EL (cell line): Measurements from ENCODE around the gene CALR3.
"Not testable (repeated sequence)": the region's sequence is repeated elsewhere in the genome, so short reads cannot be mapped to it uniquely, and the experiment has no call there.

Experiments
- DNase-seq: peaks from one replicate; pipeline ENCODE4 v3.0.0-alpha.2; 2016

CALR3 gene

DNA sequence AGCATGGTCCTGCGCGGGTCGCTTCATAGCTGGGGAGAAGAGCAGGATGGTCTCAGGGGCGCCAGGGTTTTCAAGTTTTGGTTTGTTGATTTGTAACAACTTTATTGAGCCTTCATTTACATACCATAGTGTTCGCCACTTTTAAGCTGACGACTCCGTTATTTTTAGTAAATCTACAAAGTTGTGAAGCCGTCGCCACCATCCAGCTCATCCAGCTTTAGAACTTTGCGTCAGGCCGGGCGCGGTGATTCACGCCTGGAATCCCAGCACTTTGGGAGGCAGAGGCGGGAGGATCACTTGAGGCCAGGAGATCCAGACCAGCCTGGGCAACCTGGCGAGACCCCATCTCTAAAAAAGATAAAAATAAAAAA, 631 bp upstream of the CALR3 start:
- peak; percentile 71 for DNase-seq

DNA sequence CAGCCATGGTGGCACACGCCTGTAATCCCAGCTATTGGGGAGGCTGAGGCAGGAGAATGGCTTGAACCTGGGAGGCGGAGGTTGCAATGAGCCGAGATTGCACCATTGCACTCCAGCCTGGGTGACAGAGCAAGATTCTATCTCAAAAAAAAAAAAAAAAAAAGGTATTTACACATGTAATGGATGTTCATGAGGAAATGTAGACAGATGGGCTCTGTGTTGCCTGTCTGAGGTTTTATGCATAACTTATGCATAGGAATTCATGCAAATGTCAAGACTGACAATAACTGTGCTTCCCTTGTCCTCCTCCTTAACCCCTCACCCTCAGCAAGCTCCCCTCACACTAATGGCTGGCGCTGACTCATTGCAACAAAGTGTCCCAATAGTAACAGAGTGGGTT, 9.5 kb downstream of the CALR3 start:
- DNase-seq: not testable (repeated sequence)

DNA sequence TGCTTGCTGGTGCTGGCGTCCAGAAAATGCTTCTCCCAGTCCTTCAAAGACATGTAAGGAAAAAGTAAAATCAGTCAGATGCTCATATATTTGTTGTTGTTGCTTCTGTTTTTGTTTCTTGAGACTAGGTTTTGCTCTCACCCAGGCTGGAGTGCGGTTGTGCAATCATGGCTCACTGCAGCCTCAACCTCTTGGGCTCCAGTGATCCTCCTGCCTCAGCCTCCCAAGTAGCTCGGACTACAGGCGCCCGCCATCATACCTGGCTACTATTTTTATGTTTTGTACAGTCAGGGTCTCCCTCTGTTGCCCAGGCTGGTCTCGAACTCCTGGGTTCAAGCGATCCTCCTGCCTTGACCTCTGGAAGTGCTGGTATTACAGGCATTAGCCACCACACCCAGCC, 13.2 kb downstream of the CALR3 start:
- DNase-seq: no peak

DNA sequence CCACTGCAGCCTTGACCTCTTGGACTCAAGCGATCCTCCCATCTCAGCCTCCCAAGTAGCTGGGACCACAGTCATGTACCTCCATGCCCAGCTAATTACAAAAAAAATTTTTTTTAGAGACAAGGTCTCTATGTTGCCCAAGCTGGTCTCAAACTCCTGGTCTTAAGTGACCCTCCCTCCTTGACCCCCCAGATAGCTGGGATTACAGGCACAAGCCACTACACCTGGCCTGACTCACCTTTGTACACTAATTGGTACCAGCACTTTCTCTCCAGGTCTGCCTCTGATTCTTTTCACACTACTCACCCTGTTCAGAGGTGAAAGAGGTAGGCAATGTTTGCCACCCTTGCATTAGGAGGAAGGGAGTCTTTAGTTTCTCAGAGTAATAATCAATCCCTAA, 18.7 kb downstream of the CALR3 start:
- no peak for DNase-seq

DNA sequence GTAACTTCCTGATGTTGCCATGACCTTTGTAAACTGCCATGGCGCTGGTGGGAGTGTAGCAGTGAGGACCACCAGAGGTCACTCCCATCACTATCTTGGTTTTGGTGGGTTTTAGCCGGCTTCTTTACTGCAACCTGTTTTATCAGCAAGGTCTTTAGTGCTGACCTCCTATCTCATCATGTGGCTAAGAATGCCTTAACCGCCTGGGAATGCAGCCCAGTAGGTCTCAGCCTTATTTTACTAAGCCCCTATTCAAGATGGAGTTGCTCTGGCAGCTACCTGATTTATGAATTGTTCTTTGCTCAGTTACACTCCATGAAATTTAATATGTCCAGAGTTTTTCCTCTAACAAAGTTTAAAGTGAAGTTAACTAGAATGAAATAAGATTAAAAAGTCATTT, 19.6 kb downstream of the CALR3 start:
- no peak for DNase-seq

DNA sequence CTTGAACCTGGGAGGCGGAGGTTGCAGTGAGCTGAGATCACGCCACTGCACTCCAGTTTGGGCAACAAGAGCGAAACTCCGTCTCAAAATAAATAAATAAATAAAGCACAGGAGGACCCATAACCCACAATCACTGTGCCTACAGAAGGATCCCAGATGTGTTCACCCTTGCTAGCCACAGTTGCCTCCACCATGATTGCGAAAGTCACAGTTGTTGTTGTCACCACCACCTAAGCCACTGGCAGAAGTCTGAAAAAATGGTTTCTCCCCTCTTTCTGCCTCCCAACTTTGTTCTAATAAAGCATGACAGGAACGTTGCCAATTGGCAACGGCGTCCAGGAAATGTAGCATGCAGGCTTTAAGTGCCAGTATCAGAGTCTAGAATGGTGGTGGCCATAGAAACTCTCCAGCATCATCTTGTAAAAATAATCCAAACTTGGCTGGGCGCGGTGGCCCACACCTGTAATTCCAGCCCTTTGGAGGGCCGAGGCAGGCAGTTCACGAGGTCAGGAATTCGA, 22.0 kb downstream of the CALR3 start:
- DNase-seq: no peak

DNA sequence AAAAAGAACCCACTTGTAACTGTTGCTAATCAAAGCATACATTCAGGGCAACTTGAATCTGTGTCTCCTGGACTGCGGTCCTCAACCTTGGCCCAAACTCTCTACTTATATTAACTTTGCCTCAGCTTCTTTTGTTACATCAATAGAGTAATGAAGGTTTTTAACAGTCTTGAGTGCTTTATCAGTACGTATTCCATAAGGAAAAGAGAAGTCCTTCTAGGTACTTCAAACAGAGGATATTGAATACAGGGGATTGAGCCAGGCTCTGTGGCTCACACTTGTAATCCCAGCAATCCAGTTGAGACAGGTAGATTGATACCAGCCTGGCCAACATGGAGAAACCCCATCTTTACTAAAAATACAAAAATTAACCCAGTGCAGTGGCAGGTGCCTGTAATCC, 23.0 kb downstream of the CALR3 start:
- DNase-seq: no peak

DNA sequence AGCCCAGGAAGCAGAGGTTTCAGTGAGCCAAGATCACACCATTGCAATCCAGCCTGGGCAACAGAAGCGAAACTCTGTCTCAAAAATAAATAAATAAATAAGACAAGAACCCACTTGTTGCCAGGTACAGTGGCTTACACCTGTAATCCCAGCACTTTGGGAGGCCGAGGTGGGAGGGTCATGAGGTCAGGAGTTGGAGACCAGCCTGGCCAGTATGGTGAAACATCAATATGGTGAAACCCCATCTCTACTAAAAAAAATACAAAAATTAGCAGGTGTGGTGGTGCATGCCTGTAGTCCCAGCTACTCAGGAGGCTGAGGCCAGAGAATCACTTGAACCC, 23.4 kb downstream of the CALR3 start:
- DNase-seq: not testable (repeated sequence)

DNA sequence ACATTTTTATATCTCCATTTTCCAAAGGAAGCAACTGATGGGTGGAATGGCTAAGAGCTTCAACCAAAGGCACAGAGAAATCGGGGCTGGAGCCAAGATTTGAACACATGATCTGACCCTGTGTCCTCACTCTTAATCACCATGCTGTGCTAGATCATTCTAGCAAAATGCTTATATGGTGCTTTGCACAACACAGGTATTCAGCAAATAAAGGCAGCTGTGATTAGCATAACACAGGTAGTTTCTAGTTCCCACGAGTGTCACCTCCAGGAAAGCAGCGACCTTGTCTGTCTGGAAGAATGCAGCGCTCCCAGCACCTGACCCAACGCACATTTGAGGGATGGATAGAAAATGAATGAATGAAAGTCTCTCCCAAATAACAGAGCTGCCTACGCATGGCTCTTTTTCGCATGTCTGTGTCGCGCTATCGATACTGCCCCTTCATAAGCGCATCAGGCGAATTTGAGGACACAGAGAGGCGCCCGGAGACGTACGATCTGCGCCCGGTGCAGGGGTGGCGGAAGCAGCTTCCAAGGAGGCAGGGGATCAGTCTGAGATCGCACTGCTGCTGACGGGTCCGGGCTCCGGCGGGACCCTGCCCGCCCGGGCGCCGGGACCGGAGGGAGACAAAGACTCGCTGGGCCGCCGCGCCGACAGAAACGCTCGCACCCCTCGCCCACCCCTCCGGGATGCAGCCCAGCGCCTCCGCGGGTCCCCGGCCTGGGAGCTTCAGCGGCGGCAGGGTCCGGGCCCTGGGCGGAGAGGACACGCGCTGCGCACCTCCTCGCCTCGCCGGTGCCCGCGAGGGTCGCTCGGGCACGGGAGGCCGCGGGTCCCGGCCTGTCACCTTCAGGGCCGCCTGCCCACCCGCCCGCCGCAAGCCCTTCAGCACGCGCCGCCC, 24.8 kb downstream of the CALR3 start:
- peak; percentile 34 for DNase-seq

DNA sequence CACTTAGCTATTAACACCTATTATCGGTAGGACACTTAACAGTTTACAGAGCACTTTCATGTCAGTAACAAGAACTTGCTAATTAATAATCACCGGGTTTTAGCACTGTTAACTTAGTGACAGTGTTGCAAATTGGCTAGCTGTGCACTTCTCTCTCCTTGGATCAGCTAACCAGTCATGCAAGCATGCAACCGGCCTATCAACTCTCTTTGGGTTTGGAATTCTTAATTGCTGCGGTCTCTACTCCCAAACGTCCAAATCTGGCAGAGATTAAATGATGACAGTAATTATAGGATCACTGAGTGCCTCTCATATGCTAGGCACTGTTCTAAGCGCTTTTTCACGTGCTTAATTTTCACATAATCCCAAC, 25.4 kb downstream of the CALR3 start:
- peak; percentile 12 for DNase-seq

DNA sequence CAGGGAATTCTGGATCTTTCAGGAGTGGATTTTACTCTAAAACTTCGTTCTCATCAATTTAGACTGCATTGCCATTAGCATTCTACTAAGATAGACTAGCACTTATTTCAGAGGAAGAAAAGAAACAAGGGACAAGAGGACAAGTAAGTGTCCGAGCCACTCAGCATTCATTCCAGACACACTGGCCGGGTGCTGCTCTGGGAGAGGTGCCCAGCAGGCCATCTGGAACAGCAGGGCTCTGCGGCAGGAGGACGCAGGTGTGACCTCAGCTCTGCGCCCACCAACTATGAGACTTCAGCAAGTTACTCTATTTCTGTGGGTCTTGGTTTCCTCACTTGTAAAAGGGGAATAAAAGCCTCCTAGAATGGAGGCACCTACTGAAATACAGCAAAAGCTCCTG, 28.4 kb downstream of the CALR3 start:
- no peak for DNase-seq

DNA sequence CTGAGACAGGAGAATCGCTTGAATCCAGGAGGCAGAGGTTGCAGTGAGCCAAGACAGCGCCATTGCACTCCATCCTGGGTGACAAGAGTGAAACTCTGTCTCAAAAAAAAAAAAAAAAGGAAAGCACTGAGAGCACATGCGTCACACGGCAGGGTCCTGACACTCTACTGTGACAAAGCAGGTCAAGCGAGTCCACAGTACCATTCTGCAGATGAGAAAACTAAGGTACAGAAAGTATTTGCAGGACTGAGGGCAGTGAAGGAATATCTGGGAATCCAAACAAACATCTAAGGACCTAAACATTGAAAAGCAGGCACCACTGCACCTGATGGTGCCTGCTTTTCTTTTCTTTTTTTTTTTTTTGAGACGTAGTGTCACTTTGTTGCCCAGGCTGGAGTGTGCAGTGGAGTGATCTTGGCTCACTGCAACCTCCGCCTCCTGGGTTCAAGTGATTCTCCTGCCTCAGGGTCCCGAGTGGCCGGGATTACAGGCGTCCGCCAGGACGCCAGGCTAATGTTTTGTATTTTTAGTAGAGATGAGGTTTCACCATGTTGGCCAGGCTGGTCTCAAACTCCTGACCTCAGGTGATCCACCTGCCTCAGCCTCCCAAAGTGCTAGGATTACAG, 29.1 kb downstream of the CALR3 start:
- DNase-seq: not testable (repeated sequence)

DNA sequence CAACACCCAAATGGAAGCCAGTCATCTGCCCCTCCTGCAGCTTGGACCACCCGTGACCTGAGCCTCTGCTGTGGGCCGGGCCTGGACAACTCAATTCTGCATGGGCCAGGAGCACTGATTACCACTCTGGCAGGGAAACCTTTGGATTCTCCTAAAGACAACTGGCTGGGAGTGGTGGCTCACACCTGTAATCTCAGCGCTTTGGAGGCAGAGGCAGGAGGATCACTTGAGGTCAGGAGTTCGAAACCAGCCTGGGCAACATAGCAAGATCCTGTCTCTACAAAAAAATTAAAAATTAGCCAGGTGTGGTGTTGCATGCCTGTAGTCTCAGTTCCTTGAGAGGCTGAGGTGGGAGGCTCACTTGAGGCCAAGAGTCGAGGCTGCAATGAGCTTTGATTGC, 30.7 kb downstream of the CALR3 start:
- no peak for DNase-seq

DNA sequence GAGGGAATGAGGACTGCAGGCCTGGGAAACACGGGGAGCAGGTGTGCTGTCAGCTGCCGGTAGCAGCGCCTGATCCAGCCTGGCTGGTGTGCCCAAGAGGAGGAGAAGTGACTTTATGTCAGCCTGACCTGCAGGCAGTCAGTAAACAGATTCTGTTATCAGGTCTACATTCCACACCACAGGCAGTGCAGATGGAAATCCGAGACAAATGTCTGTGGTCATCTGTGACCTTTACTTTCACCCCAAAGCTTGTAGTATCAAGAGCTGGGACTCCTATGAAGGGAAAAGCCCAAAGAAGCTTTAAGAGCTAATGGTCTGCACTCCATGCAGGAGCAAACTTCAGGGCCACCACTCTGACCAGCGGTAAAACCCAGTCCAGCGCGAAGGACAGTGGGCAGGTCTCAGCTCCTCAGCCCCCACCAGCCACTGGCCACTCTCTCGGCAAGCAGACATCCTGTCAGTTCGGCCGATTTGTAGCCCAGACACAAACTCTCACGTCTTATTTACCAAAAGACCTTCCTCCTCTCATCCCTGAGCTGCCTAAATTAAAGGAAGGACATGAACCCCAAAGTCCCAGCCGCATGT, 31.9 kb downstream of the CALR3 start:
- DNase-seq: peak; percentile 45

DNA sequence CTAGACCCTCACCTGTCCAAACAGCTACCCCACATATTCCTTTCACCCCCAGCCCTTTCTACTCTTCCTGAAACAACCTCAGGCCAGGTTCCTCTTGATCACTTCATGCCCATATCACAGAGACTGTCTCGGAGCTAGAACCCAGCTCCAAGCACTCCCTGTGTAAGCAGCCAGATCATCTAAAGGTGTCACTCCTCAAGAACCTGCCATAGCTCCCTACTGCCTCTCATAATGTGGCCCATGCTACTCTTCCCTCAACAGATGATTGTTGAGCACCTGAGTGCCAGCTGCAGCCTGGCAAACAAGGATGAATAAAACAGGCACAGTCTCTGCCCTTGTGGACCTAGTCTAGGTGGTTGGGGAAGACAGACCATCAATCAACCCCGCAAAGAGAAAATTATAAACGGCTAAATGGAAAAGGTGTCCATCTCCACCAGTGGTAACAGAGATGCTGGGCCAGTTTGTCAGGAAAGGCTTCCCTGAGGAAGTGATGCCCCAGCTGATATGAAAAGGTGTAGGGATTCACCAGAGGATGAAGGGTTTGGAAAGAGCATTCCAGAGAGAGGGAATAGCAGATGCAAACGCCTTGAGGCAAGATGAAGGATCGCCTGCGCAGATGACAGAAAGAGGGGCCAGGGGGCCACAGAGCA, 32.5 kb downstream of the CALR3 start:
- no peak for DNase-seq

DNA sequence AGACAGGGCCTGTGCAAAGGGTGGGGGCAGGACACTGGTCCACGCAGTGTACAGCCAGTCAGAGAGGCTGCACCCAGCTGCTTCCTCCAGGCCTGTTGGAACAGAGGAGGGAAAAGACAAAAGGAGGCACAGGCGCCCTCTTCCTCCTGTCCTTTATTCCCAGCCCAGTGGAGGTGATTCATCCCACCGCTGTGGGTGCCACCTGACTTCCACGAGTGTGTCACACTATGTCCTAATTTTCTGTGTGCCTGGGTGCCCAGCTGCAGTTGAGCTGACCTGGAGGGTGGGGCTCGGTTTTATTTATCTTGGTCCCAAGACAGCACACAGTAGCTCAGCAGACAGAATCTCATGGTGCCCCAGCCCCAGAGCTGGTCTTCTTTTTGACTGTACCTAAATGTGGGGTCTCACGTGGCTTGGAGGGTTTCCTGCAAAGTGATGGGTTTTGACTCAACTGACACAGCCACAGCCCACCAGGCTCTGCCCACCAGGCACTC, 33.2 kb downstream of the CALR3 start:
- peak; percentile 21 for DNase-seq

DNA sequence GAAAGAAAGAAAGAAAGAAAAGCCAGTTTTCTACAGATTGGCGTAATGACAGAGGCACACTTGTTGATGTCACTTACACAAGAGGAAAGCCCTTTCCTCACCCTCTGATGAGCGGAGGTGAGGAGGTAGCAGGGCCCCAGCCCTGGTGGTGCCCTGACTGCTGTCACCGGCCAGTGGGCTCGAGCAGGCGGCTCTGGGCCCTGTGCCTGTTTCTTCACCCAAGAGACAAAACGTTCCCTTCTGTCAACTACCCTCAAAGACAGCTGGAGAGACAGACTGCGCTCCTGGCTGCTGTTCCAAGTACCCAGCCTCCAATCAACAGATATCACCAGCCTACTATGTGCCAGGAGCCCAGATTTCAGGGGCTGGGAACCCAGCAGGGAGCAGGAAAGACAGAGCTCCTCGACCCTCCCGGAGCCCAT, 34.3 kb downstream of the CALR3 start:
- no peak for DNase-seq

DNA sequence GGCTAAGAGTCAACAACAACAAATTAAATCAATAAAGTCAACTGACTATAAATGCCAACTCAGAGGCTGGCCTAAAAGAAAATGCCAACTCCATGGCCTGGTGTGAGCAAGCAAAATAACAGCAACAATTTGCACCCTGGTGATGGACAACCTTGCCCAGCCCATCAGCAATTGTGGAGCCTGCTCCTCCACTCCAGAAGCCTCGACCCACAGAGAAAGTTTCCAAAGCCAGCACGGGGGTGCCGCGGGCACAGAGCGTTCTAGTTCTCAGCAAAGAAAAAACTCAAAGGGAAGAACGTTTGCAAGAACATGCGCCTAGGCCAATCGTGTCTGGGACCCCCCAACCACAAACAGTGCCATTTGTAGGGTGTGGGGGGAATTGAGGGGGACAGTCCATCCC, 35.5 kb downstream of the CALR3 start:
- no peak for DNase-seq

DNA sequence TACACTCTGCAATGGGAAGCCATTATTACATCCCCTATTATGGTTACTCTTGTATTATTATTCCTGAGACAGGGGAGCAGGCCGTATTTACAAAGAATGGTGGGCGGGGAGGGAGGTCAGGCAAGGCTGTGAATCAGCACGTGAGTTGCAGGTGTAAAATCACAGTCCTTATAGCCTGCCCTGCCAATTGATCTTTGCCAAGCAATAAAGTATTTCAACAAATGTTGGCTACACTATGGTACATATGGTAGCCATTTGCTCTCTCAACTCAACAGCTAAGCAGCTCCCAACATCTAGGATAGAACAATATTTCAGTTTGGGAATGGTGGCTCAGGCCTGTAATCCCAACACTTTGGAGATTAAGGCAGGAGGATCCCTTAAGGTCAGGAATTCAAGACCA, 36.3 kb downstream of the CALR3 start:
- no peak for DNase-seq

DNA sequence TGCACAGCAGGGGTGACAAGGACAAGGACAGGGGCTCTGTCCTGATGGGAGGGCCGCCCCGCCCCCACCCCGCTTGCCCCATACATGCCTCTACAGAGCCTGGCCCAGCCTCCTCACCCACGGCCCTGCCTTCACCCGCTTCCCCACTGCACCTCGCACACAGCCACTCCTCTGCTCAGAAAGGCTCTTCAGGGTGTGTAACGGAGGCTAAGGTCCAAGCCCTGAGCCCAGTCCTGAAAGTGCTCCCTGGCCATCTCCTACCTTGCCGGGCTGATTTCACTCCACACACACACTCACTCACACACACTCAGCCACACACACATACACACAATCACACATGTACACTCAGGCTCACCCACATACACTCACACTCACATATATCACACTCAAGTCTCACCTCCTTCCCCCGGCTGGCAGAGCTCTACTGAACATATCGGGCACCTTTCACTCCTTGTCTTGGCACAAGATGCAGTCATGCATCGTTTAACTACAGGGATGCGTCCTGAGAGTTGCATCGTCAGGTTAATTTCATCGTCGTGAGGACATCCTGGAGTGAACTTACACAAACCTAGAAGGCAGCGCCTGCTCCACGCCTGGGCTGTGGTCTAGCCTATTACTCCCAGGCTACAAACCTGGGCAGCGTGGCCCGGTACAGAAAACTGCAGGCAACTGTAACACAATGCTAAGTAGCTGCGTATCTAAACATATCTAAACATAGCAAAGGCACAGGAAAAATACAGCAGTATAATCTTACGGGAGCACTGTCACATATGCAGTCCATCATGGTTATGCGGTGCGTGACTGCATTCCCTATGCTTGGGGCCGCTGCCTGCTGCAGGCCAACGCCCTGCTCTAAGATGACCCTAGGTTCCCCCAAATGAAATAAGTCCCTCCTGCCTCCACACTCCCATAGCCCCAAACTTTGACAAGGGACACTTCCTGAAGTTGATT, 37.3 kb downstream of the CALR3 start:
- no peak for DNase-seq

DNA sequence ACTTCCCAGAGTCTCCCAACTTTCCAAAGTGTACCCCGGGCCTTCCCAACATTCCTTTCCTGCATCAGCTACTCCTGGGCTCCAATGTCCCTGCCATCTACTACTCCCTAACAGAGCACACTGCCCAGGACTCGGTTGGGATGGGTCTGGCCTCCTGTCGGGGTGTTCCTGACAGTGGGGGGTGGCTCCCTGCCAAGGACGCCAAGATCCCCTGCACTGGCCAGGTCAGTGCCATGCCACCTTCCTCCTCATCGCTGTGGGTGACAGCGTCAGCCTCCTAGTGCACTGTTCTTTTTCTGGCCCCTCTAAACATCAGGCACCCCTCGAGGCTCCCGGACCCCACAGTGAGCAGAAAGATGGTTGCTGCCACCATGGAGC, 38.0 kb downstream of the CALR3 start:
- no peak for DNase-seq
